Esophagus muscularis mucosa (tissue), 4 donors: ENCODE results near the gene CYB5A. TPM values are rescaled to one million over a fixed set of nuclear protein-coding genes. Genes with fewer than 3 reads are reported as not detected.

Source experiments
- DNase-seq: peaks from one replicate; pipeline ENCODE4 v3.0.0-alpha.2; 2017; ENCODE audit errors: extremely low spot score
- H3K27ac ChIP-seq, 4 donors: fragments of 200-600 bp; sonication (generic); replicated peaks in 1 of 4; 1 replicate in 3 of 4; 2 replicates in 1 of 4; pipeline ENCODE4 v1.5.1; 2016 to 2019; ENCODE audit warnings: mild to moderate bottlenecking in 1 of 4
- H3K27me3 ChIP-seq, 4 donors: fragments of 200-600 bp; sonication (generic); one replicate each; pipeline versions ENCODE4 v1.5.1 to v1.6.0; 2016 to 2019
- H3K36me3 ChIP-seq, 4 donors: fragments of 200-600 bp; sonication (generic); one replicate each; pipeline ENCODE4 v1.5.1; 2016 to 2019
- H3K4me1 ChIP-seq, 4 donors: fragments of 200-600 bp; sonication (generic); one replicate each; pipeline ENCODE4 v1.5.1; 2016 to 2019
- H3K4me3 ChIP-seq, 4 donors: fragments of 200-600 bp; sonication (generic); 1 replicate in 2 of 4; 2 replicates in 2 of 4; pipeline ENCODE4 v1.5.1; 2016 to 2019; ENCODE audit warnings: mild to moderate bottlenecking in 4 of 4, moderate library complexity in 1 of 4
- H3K9me3 ChIP-seq, 4 donors: fragments of 200-600 bp; sonication (generic); 1 replicate in 3 of 4; 2 replicates in 1 of 4; pipeline ENCODE4 v1.5.1; 2016 to 2019
- EP300 ChIP-seq: sonication (generic); formaldehyde crosslinking; IDR thresholded peaks from one replicate; pipeline ENCODE4 v1.6.1; 2017; ENCODE audit warnings: antibody characterized with exemption
- POLR2A ChIP-seq: fragments of 450-650 bp; IDR thresholded peaks from one replicate; pipeline ENCODE4 v1.6.1; 2017; ENCODE audit warnings: antibody characterized with exemption, moderate library complexity, mild to moderate bottlenecking, low read depth
- POLR2AphosphoS5 ChIP-seq, 2 donors: sonication (generic); formaldehyde crosslinking; IDR thresholded peaks; one replicate each; pipeline ENCODE4 v1.6.1; 2017; ENCODE audit warnings: antibody characterized with exemption in 2 of 2
- WGBS: methylation state at CpG from one replicate; pipeline ENCODE4 v1.1.5; 2018; 5-methylcytosine and 5-hydroxymethylcytosine counted together
- intact Hi-C: fragments of 100-400 bp; cut with DNase I; formaldehyde crosslinking; loops from one replicate; pipeline ENCODE4 v1.15.1; 2023
- total RNA-seq, 4 donors: library from RNA; depleted of rRNA; stranded (reverse); fragments of >200 nt; gene quantifications; one replicate each; pipeline versions ENCODE4 v1.1.0 to v1.2.1, GENCODE V29; 2016
- TF ChIP-seq, protein P1 (sequence below), 3 experiments: fragments of 200-600 bp in 2 of 3; fragments of 450-650 bp in 1 of 3; sonication (generic) in 2 of 3; IDR thresholded peaks; one replicate each; pipeline ENCODE4 v1.5.1; 2017 to 2019; ENCODE audit warnings: antibody characterized with exemption in 3 of 3, mild to moderate bottlenecking in 2 of 3, moderate library complexity in 1 of 3

Gene CYB5A
- total RNA-seq, 4 donors from 2014 or later: 77.7 to 99.4 (median 81.5) TPM

DNA sequence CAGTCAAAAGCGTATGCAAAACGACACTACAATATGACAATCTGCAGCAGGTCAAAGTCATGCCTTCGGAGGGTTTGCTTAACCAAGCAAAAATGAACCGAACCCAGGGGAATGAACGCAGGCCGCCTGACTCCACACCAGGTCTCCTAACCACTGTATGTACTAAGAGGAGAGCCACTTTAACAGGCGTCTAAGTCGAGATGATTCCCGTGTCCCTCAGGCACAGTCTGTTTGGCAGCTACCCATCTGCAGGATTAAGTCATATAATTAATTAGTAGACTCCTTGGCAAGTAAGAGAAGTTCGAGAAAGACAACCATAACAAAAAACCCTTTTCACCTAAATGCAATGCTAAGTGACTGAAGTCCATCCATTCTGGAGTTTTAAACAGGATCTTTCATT lies 15.2 kb downstream of the CYB5A start:
- H3K27me3 ChIP-seq: no peaks in the 10 kb centered on the region
- TF ChIP-seq POLR2AphosphoS5 (IDR thresholded peaks at IDR 0.05) (no peak), POLR2A (no peak), EP300 (no peak)
- TF ChIP-seq, protein P1, sequence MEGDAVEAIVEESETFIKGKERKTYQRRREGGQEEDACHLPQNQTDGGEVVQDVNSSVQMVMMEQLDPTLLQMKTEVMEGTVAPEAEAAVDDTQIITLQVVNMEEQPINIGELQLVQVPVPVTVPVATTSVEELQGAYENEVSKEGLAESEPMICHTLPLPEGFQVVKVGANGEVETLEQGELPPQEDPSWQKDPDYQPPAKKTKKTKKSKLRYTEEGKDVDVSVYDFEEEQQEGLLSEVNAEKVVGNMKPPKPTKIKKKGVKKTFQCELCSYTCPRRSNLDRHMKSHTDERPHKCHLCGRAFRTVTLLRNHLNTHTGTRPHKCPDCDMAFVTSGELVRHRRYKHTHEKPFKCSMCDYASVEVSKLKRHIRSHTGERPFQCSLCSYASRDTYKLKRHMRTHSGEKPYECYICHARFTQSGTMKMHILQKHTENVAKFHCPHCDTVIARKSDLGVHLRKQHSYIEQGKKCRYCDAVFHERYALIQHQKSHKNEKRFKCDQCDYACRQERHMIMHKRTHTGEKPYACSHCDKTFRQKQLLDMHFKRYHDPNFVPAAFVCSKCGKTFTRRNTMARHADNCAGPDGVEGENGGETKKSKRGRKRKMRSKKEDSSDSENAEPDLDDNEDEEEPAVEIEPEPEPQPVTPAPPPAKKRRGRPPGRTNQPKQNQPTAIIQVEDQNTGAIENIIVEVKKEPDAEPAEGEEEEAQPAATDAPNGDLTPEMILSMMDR (IDR thresholded peaks at IDR 0.05): no peak
- H3K9me3 ChIP-seq: no peaks in the 10 kb centered on the region
- DNase-seq: no peak
- H3K27ac ChIP-seq: no peak overlapping the region
- WGBS: 72% methylated on average over 10 of the region's 10 CpGs
- no peak overlapping the region for H3K4me3 ChIP-seq
- peaks cover 39 to 55% (median 48%) of the 10 kb centered on the region in 4 donors for H3K4me1 ChIP-seq
- peaks cover 0 to 3% (median 0%) of the 10 kb centered on the region in 4 donors for H3K36me3 ChIP-seq
- intact Hi-C loops: no loop called here

DNA sequence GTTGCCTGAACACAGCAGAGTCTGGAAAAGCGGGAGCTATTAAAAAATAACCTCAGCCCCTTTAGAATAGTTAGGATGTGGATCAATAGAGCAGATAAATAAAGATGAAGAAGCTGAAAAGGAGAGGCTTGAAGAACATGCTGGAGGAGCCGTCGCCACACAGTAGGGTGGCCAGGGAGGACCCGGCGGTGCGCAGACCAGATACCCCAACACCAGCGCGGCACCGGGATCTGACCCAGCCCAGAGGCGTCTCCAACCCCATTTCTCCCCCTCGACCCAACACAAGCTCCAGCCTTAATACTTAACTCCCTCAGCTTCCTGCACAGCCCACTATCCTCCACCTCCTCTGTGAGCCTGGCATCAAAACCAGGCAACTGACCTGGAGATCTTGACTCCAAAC lies 16.0 kb downstream of the CYB5A start:
- no peaks in the 10 kb centered on the region for H3K9me3 ChIP-seq

DNA sequence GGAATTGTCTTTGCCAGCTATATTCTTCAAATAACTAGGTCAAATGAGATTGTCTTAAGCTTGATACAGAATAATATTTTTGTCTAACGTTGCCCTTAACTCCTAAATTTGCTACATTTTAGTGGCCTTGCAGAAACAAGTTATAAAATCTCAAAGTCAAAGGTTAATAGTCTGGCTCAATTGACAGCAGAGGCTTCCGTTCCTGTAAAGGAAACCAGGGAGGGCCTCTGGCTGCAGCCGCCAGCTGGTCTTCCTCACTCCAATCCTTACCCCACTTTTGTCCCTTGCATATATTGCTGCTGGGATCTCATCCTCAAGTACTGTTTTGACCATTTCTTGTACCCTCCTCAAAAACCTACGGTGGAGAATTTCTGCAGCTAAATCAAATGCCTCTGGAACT lies 17.1 kb downstream of the CYB5A start:
- H3K27me3 ChIP-seq: no peaks in the 10 kb centered on the region
- H3K36me3 ChIP-seq: peaks cover 0 to 3% (median 0%) of the 10 kb centered on the region in 4 donors
- TF ChIP-seq EP300 (no peak), POLR2AphosphoS5 (IDR thresholded peaks at IDR 0.05) (no peak), POLR2A (no peak)
- TF ChIP-seq, protein P1 (IDR thresholded peaks at IDR 0.05): no peak
- H3K9me3 ChIP-seq: no peaks in the 10 kb centered on the region
- WGBS: 69% methylated on average over 4 of the region's 4 CpGs
- no peak overlapping the region for H3K27ac ChIP-seq
- peaks cover 31 to 49% (median 41%) of the 10 kb centered on the region in 4 donors for H3K4me1 ChIP-seq
- no peak for DNase-seq
- H3K4me3 ChIP-seq: no peak overlapping the region
- intact Hi-C loops: no loop called here

More for the DNA sequence above, 16.0 kb downstream of the CYB5A start:
- Histone ChIP-seq H3K4me1 (peaks cover 31 to 46% (median 40%) of the 10 kb centered on the region in 4 donors), H3K36me3 (peaks cover 0 to 3% (median 0%) of the 10 kb centered on the region in 4 donors), H3K27me3 (no peaks in the 10 kb centered on the region), H3K27ac (no peak overlapping the region), H3K4me3 (no peak overlapping the region)
- 91% methylated on average over 11 of the region's 11 CpGs for WGBS
- DNase-seq: no peak
- TF ChIP-seq EP300 (no peak), POLR2AphosphoS5 (IDR thresholded peaks at IDR 0.05) (no peak), POLR2A (no peak)
- TF ChIP-seq, protein P1 (IDR thresholded peaks at IDR 0.05): no peak
- intact Hi-C loops: no loop called here

DNA sequence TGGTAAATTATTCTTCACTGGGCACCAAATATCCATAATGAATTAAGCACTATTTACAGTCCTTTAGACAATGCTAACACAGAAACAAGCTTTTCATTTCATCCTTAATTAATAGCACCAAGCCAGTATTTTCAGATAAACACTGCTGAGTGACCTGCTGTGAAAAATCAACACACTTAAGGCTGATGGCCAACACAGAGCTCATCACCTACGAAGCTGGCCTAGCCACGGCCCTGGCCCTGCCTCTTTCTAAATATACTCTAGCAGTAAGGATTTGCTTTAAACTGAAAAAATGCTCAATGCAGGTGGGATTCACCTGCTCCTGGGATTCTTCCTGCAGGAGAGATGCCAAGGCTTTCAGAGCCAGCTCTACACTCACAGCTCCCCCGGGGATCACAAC lies 18.4 kb downstream of the CYB5A start:
- H3K27me3 ChIP-seq: no peaks in the 10 kb centered on the region
- no peak overlapping the region for H3K4me3 ChIP-seq
- WGBS: 64% methylated on average over 3 of the region's 3 CpGs
- intact Hi-C loops: no loop called here
- peaks cover 0 to 3% (median 0%) of the 10 kb centered on the region in 4 donors for H3K36me3 ChIP-seq
- no peak for DNase-seq
- no peak overlapping the region for H3K27ac ChIP-seq
- no peaks in the 10 kb centered on the region for H3K9me3 ChIP-seq
- peaks cover 29 to 56% (median 42%) of the 10 kb centered on the region in 4 donors for H3K4me1 ChIP-seq
- TF ChIP-seq POLR2A (no peak), EP300 (no peak), POLR2AphosphoS5 (IDR thresholded peaks at IDR 0.05) (no peak)
- TF ChIP-seq, protein P1 (IDR thresholded peaks at IDR 0.05): no peak

GRCh38 chr18:74271635-74272034 lies 20.1 kb downstream of the CYB5A start:
- TF ChIP-seq POLR2A (no peak), POLR2AphosphoS5 (IDR thresholded peaks at IDR 0.05) (no peak), EP300 (no peak)
- TF ChIP-seq, protein P1 (IDR thresholded peaks at IDR 0.05): no peak
- WGBS: 83% methylated on average over 3 of the region's 3 CpGs
- Histone ChIP-seq H3K27ac (no peak overlapping the region), H3K4me3 (no peak overlapping the region), H3K4me1 (peaks cover 14 to 39% (median 32%) of the 10 kb centered on the region in 4 donors), H3K9me3 (no peaks in the 10 kb centered on the region), H3K36me3 (no peaks in the 10 kb centered on the region), H3K27me3 (no peaks in the 10 kb centered on the region)
- DNase-seq: no peak
- intact Hi-C loops: no loop called here
